ENCODE results near the gene HTD2. TPM values are rescaled to one million over a fixed set of nuclear protein-coding genes. Genes with fewer than 3 reads are reported as not detected.
"Not testable (repeated sequence)": the region's sequence is repeated elsewhere in the genome, so short reads cannot be mapped to it uniquely, and the experiment has no call there.

HTD2 gene
- 1 to 10 TPM; 1.2 to 7.8 (median 3.2) TPM for polyA plus RNA-seq

DNA sequence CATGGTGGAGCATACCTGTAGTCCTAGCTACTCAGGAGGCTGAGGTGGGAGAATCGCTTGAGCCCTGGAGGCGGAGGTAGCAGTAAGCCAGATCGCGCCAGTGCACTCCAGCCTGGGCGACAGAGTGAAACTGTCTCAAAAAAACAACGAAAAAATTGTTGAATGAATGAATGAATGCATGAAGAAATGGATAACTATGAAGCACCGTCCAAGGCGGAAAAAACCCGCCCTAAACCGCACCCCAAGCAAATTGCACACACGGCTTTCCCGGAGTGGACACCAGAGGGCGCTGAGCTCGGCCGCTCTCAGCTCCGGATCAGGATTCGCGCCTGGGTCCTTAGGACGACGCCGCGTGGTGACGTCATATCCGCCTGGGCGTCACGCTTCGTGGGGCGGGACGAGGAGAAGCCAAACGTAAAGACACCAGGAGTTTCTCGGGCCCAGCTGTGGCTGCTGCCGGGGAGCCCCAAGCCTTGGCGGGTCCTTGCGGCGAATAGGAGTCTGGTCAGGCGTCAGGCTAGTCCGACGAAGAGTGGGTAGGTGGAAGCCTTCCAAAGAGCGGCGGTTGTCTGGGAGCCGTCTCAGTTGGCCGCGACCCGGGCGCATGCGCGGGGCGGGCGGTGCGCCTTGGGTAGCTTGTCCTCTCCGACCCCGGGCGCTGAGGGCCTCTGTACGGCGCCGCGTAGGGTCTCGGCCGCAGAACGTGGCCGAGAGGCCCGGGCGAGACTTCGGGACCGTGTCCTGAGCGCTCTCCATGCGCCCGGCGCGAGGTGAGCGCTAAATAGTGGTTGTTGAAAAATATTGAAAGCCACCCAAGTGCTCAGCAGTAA is at the start of gene HTD2, which contains the start of gene RPP14:
Gene HTD2 (plus strand): TSS at position 639 of the 830 bp plus-strand sequence. CDS start 11,094 bp downstream, outside the sequence.
Gene RPP14 (plus strand): TSS at position 364 of the 830 bp plus-strand sequence. CDS start 4,085 bp downstream, outside the sequence.
- WGBS, 3 donors, result 4 to 5% (median 4%) methylated on average over 68 to 71 of the region's 71 CpGs
- peak within 1 kb of the TSS; percentile 71 for H3K27ac ChIP-seq (ENCODE audit: low read depth, low read length)

DNA sequence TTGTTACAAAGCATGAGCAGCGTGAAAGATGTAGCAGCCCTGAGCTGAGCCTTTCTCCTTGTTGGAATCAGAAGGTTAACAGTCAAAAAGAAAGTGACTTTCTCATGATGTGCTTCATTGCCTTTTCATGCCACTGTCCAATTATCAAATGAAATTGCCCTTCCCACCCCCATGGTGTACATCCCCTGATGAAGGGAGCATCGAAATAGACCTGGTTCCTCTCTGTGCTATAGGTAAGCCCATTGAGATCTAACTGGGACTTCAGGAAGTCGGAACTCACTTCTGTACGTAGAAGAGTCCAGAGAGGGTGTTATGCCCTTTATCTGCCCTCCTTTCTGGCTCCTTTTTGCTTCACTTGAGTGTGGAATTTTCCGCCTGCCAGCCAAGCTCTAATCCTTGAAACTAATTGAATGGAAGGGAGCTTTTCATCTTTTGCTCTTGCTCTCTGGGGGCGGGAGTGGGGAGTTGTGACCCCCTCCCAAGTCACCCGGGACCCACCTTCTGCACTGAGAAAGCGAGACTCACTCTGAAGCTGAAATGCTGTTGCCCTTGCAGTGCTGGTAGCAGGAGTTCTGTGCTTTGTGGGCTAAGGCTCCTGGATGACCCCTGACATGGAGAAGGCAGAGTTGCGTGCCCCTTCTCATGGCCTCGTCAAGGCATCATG is 47.8 kb upstream of the HTD2 start:
- 92 to 94% (median 93%) methylated on average over 10 of the region's 10 CpGs for WGBS, 3 donors
- H3K27ac ChIP-seq (ENCODE audit: low read depth, low read length), result no peak overlapping the region

DNA sequence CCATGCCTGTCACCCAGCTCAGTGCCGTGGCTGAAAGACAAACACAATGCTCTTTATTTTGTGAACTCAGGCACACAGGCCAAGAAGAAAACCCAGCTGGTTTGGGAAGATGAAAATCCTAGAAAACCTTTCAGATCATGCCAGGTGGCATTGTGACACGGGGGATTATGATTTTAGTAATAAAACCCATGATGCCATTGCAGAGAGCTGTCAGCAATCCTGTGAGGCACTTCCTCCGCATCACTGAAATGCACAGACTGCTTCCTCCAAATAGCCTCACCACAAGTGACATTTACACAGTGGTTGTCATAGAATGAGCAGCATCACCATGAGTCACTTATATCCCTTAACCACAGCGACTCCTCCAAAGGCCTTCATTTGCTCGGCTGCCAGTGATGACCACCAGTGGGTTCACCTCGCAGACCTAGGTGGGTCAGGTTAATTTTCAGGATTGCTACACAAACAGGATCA is 46.0 kb upstream of the HTD2 start:
- 83 to 94% (median 84%) methylated on average over 6 of the region's 6 CpGs for WGBS, 3 donors
- H3K27ac ChIP-seq (ENCODE audit: low read depth, low read length), result no peak overlapping the region

DNA sequence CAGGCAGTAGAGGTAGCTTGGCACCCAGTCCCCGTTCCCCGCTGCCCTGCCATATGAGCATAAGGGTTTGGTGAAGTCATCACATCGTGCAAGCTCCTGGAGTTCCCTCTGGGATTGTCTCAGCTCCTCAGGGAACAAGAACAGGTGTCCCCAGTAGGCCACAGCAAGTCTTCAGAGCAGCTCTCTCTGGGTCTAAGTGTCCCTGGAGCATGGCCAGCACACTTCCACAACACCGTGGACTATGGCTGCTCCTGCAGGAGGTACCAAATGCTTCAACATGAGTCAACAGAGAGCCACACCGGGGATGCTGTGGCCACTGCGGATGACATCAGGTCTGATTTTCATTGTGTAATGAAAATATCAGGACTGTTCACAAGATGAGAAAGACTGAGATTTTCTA is 45.6 kb upstream of the HTD2 start:
- H3K27ac ChIP-seq (ENCODE audit: low read depth, low read length), result no peak overlapping the region
- WGBS, 3 donors, result 81 to 88% (median 87%) methylated on average over 6 of the region's 6 CpGs

DNA sequence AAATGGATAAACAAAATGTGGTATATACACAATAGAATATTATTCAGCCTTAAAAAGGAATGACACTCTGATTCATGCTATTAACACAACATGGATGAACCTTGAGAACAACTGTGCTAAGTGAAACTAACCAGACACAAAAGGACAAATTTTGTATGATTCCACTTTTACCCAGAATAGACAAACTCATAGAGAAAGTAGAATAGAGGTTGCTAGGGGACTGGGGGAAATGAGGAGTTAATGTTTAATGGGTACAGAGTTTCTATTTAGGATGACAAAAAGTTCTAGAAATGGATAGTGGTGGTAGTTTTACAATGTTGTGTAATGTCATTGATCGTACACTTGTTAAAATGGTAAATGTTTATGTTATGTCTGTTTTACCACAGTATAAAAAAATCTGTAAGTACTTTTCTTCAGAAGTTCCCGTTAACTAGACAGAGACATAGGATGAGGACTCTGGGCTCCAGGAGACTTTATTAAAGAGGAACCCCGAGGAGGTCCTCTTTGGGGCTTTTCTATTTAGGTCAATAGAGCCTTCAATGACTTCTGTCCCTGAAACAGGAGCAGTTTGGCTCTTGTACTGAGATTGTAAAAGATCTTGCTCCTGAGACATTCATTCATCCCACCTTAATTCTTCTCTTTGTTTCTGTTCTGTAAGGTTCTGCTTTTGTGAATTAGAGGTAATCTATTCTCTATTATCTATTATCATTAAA is 44.2 kb upstream of the HTD2 start:
- 84 to 90% (median 88%) methylated on average over 3 of the region's 3 CpGs for WGBS, 3 donors
- H3K27ac ChIP-seq (ENCODE audit: low read depth, low read length), result no peak overlapping the region

DNA sequence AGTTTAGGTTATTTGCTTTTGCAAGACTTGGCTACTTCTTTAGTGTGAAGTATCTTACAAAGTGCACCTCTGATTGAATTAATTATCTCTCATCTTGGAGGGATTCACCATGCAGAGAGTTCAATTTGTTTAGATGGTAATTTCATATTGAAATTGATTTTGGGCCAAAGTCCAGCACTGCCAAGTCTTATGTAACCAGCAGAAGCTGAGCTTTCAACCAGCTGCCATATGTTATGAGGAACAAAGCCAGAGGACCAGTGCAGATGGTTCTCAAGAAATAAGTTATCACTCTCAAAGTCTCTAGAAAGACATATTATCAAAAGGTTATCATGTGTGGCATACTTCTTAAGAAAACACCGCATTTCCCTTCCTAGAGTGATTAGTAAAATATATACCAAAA is 39.7 kb upstream of the HTD2 start:
- 46 to 83% (median 71%) methylated on average over 1 of the region's 1 CpG for WGBS, 3 donors
- no peak overlapping the region for H3K27ac ChIP-seq (ENCODE audit: low read depth, low read length)

DNA sequence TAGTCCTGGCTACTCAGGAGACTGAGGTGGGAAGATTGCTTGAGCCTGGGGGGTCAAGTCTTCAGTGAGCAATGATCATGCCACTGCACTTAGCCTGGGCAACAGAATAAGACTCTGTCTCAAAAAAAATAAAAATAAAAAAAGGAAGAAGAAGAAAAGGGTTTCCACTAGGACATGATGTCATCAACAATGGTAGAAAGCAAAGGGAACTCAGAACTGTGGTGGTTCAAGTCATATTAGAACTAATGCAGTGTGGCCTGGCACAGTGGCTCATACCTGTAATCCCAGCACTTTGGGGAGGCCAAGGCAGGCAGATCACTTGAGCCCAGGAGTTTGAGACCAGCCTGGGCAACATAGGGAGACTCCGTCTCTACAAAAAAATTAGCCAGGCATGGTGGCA is 38.8 kb upstream of the HTD2 start:
- WGBS, 3 donors, result 98 to 100% (median 100%) methylated on average over 1 of the region's 1 CpG
- H3K27ac ChIP-seq (ENCODE audit: low read depth, low read length), result not testable (repeated sequence)

DNA sequence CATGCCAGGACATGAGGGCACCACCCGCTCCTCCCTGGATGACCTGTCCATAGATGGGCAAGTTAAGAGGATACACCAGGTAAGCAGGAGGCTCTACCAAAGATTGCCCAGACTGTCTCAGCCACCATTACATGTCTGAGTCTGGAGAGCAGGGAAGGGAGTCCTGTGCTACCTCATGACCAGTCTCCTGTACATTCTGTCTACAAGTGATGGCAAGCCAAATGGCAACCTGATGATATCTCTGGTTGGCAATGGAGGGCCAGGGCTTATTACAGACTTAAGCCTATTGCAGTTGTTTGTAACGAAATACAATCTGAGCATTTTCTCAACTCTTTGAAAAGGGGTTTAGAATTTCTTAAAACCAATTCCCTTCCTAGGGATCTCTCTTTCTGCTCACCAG is 37.0 kb upstream of the HTD2 start:
- H3K27ac ChIP-seq (ENCODE audit: low read depth, low read length), result no peak overlapping the region
- WGBS, 3 donors, result 58 to 98% (median 94%) methylated on average over 2 of the region's 2 CpGs

DNA sequence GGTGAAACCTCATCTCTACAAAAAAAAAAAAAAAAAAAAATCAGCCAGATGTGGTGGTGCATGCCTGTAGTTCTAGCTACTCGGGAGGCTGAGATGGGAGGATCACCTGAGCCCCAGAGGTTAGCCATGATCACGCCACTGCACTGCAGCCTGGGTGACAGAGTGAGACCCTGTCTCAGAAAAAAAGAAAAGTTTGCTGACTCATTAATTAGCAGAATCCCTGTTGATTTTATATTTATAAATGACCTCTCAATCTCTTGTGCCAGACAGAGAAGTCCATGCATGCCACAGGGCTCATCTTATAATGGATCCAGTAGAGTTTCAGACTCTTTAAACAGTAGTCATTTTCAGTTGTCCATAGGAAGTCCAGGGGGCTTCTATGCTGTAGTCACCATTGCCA is 35.8 kb upstream of the HTD2 start:
- 91 to 96% (median 95%) methylated on average over 2 of the region's 2 CpGs for WGBS, 3 donors
- H3K27ac ChIP-seq (ENCODE audit: low read depth, low read length), result no peak overlapping the region

DNA sequence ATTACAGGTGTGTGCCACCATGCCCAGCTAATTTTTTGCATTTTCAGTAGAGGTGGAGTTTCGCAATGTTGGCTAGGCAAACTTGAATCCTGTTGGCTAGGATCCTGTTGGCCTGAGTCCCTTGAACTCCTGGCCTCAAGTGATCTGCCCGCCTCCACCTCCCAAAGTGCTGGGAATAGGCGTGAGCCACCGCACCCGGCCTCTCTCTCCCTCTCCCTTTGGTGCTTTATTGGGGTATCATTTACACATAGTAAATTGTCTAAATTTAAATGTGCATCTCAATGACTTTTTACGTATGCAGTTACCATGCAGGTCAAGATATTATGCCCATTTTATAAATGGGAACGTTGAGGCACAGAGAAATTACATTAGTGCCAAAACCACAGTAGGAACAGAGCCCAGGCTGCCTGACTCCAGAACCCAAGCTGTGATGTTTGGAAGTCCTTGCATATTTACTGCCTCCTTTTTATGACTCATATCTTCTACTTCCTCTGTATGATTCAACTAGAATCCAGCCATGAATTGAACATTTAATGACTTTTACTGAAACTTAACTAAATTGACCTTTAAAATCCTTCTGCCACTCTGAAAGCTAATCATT is 34.3 kb upstream of the HTD2 start:
- no peak overlapping the region for H3K27ac ChIP-seq (ENCODE audit: low read depth, low read length)
- 66 to 88% (median 73%) methylated on average over 7 of the region's 7 CpGs for WGBS, 3 donors

DNA sequence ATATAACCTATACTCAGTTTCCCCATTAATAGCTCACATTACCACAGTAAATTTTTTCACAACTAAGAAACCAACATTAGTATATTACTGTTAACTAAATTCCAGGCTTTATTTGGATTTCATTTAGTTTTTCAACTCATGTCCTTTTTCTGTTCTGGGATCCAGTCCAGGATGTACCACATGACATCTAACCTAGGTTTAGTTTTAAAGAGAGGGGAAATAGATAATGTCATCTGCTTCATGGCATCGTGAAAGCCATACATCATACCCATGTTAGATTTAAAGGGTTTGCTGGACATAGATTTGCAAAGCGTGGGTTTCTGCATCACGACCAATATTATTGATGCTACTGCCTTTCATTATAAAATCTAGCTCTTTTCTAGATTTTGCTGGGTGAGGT is 33.4 kb upstream of the HTD2 start:
- 76 to 88% (median 83%) methylated on average over 3 of the region's 3 CpGs for WGBS, 3 donors

DNA sequence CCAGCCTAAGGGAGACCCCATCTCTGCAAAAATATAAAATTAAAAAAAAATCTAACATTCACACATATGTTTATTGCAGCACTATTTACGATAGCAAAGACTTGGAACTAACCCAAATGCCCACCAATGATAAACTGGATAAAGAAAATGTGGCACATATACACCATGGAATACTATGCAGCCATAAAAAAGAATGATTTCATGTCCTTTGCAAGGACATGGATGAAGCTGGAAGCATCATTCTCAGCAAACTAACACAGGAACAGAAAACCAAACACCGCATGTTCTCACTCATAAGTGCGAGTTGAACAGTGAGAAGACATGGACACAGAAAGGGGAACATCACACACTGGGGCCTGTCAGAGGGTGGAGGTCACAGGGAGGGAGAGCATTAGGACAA is 33.0 kb upstream of the HTD2 start:
- H3K27ac ChIP-seq (ENCODE audit: low read depth, low read length), result not testable (repeated sequence)
- 91 to 95% (median 94%) methylated on average over 3 of the region's 3 CpGs for WGBS, 3 donors

More for the DNA sequence above, 33.4 kb upstream of the HTD2 start:
- H3K27ac ChIP-seq (ENCODE audit: low read depth, low read length), result no peak overlapping the region

DNA sequence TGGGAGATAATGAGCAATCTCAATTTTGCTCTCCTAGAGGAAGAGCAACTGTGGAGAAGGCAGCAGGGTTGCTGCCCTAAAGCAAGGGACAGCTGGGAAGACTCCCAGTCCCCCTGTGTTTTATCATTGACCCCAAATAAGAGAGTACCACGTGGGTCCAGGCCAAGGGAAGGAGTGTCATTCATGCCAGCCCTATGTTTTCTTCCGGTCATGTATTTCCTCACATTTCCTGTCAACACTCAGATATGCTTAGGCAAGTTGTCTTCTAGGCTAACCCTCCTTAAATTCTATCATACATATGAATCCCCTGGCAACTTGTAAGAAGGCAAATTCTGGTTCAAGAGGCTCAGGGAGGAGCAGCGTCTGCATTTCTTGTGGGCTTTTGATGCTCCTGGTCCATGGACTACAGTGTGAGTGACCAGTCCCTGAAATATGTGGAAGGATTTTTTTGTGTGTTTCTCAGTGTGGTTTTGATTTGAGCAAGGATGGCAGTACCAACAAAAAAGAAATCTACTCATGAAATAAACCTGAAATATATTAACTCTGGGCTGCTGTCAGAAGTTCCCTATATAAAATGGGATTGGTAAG is 32.2 kb upstream of the HTD2 start:
- 48 to 83% (median 53%) methylated on average over 3 of the region's 3 CpGs for WGBS, 3 donors
- H3K27ac ChIP-seq (ENCODE audit: low read depth, low read length), result no peak overlapping the region

DNA sequence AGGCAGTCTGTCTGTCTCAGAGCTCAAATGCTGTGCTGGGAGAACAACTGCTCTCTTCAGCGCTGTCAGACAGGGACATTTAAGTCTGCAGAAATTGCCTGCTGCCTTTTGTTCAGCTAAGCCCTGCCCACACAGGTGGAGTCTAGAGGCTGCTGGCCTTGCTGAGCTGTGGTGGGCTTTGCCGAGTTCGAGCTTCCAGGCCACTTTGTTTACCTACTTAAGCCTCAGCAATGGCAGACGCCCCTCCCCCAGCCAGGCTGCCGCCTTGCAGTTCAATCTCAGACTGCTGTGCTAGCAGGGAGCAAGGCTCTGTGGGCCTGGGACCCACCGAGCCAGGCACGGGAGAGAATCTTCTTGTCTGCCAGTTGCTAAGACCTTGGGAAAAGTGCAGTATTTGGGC is 25.3 kb upstream of the HTD2 start:
- no peak overlapping the region for H3K27ac ChIP-seq (ENCODE audit: low read depth, low read length)
- WGBS, 3 donors, result 80 to 87% (median 85%) methylated on average over 7 of the region's 7 CpGs

DNA sequence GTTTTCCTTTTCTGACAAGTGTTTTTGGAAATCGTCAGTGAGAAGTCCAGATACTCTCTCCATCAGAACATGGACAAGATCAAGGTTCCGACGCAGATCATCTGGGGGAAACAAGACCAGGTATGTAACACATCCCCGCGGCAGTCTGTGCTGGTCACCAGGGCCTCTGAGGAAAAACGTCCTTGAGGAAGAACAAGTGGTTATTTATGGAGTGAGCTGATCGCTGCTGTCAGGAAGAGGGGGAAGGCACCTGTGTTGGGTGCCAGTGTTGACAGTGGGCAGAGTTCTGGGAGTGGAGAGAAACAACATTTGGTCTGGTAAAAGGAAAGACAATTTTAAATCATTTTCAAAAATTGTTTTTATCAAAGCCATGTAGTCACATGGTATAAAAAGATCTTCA is 21.0 kb upstream of the HTD2 start:
- WGBS, 3 donors, result 70 to 84% (median 77%) methylated on average over 7 of the region's 7 CpGs
- no peak overlapping the region for H3K27ac ChIP-seq (ENCODE audit: low read depth, low read length)

DNA sequence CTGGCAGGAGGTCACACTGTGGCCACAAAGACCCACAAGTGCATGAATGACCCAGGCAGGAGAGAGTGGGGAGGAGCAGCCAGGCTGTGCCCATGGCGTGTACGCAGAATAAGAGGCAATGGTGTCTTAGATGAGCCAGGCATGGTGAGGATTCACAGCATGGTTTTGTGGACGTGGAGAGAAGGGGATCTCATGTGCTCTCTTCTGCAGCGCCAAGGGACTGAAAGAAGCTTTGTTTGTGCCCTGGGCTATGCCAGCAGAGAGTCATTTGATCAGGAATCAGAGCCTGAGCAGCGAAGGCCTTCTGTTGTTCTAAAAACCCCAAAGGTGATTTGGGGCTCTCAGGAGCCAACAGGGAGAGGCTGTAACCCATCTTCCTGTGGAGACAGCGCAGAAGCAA is 19.0 kb upstream of the HTD2 start:
- H3K27ac ChIP-seq (ENCODE audit: low read depth, low read length), result no peak overlapping the region
- WGBS, 3 donors, result 93 to 94% (median 94%) methylated on average over 6 of the region's 6 CpGs

DNA sequence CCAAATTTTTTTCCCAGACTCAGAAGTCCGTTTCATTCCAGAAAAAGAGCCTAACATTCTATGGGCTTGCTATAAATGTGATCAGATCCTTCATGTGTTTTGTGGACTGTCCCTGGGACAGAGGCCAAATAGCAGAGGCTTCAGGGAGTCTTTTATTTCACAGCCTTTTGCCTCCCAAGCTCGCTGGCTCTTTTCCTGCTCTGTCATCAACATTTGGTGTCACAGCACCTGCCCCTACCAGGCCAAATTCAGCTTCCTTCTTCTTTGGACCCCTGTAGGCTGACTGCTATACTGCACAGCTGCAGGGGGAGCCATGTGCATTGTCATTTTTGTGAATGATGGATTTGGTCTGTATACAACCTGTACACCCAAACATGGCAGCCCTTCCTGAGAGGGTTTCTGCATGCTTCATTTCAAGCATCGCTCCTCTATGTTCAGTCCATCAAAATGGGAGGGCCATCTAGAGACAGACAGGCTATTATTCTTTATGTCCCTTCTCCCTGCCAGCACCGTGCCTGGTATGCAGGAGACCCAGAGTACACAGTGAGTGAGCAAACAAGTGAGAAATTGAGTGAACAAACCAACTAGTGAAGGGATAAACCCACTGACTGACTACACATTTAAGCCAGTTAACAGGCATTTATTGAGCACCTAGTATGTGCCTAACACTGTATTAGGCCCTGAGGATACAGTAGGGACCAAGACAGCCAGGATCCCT is 18.1 kb upstream of the HTD2 start:
- no peak overlapping the region for H3K27ac ChIP-seq (ENCODE audit: low read depth, low read length)

More for the DNA sequence above, 18.1 kb upstream of the HTD2 start:
- 81 to 85% (median 83%) methylated on average over 4 of the region's 4 CpGs for WGBS, 3 donors

Measured in adipose tissue (tissue), 3 donors.